Fibroblast of peridontal ligament (primary cell): ENCODE results near the gene COMMD2.

Experiments
- DNase-seq: peaks from one replicate; pipeline ENCODE4 v3.0.0-alpha.2; 2010; ENCODE audit errors: extremely low read depth

COMMD2 gene

GRCh38 chr3:149702691-149703441 lies 49.4 kb downstream of the COMMD2 start:
- DNase-seq: peak; percentile 91

- DNase-seq: peak; percentile 12
Measured at GRCh38 chr3:149701977-149702350, 50.3 kb downstream of the COMMD2 start.

- peak; percentile 43 for DNase-seq
Measured at GRCh38 chr3:149701206-149701976, 50.9 kb downstream of the COMMD2 start.
